ENCODE results near the gene LRP2BP. TPM values are rescaled to one million over a fixed set of nuclear protein-coding genes. Genes with fewer than 3 reads are reported as not detected.

LRP2BP gene
- total and polyA plus RNA-seq, 9 donors, result 0.77 to 5.9 (median 3.0) TPM

GRCh38 chr4:185435466-185435865 lies 39.7 kb upstream of the LRP2BP start:
- no peak for TF ChIP-seq POLR2A (IDR thresholded peaks at IDR 0.05)
- TF ChIP-seq EP300 (IDR thresholded peaks at IDR 0.05), result no peak
- TF ChIP-seq, protein P1, sequence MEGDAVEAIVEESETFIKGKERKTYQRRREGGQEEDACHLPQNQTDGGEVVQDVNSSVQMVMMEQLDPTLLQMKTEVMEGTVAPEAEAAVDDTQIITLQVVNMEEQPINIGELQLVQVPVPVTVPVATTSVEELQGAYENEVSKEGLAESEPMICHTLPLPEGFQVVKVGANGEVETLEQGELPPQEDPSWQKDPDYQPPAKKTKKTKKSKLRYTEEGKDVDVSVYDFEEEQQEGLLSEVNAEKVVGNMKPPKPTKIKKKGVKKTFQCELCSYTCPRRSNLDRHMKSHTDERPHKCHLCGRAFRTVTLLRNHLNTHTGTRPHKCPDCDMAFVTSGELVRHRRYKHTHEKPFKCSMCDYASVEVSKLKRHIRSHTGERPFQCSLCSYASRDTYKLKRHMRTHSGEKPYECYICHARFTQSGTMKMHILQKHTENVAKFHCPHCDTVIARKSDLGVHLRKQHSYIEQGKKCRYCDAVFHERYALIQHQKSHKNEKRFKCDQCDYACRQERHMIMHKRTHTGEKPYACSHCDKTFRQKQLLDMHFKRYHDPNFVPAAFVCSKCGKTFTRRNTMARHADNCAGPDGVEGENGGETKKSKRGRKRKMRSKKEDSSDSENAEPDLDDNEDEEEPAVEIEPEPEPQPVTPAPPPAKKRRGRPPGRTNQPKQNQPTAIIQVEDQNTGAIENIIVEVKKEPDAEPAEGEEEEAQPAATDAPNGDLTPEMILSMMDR (IDR thresholded peaks at IDR 0.05), result no peak
- intact Hi-C loops (cut with DNase I), result no loop called here
- H3K4me1 ChIP-seq (ENCODE audit: insufficient read depth), result no peaks in the 10 kb centered on the region
- no peaks in the 10 kb centered on the region for H3K9me3 ChIP-seq
- H3K27me3 ChIP-seq, result no peaks in the 10 kb centered on the region
- DNase-seq, result no peak
- H3K4me3 ChIP-seq, result no peak overlapping the region
- no peak overlapping the region for H3K27ac ChIP-seq
- no peaks in the 10 kb centered on the region for H3K36me3 ChIP-seq

GRCh38 chr4:185429660-185430059 lies 33.9 kb upstream of the LRP2BP start:
- Histone ChIP-seq H3K36me3 (no peaks in the 10 kb centered on the region), H3K4me1 (ENCODE audit: insufficient read depth) (peaks cover 2% of the 10 kb centered on the region), H3K4me3 (no peak overlapping the region), H3K27me3 (no peaks in the 10 kb centered on the region), H3K27ac (no peak overlapping the region), H3K9me3 (no peaks in the 10 kb centered on the region)
- no peak for DNase-seq
- intact Hi-C loops (cut with DNase I), result no loop called here
- TF ChIP-seq POLR2A (IDR thresholded peaks at IDR 0.05), result no peak
- no peak for TF ChIP-seq EP300 (IDR thresholded peaks at IDR 0.05)
- TF ChIP-seq, protein P1 (IDR thresholded peaks at IDR 0.05), result no peak
- 61 to 73% (median 73%) methylated on average over 5 of the region's 5 CpGs for WGBS, 3 donors

GRCh38 chr4:185426960-185427688 lies 31.4 kb upstream of the LRP2BP start:
- no peak for TF ChIP-seq EP300 (IDR thresholded peaks at IDR 0.05)
- TF ChIP-seq, protein P1 (IDR thresholded peaks at IDR 0.05), result no peak
- TF ChIP-seq POLR2A (IDR thresholded peaks at IDR 0.05), result no peak
- Histone ChIP-seq H3K36me3 (no peaks in the 10 kb centered on the region), H3K4me1 (ENCODE audit: insufficient read depth) (peaks cover 5% of the 10 kb centered on the region), H3K27me3 (no peaks in the 10 kb centered on the region), H3K27ac (no peak overlapping the region), H3K9me3 (no peaks in the 10 kb centered on the region), H3K4me3 (no peak overlapping the region)
- intact Hi-C loops (cut with DNase I), result no loop called here
- no peak for DNase-seq
- 87 to 90% (median 89%) methylated on average over 22 of the region's 22 CpGs for WGBS, 3 donors

- peak within 1 kb of the TSS; percentile 61 to 91 for H3K27ac ChIP-seq
- no peaks in the 10 kb centered on the region for H3K36me3 ChIP-seq
- 0% methylated on average over 60 to 66 of the region's 66 CpGs for WGBS, 3 donors
- intact Hi-C loops (cut with DNase I), result no loop called here
- DNase-seq, result peak; percentile 85 to 93 (median 91)
- no peaks in the 10 kb centered on the region for H3K9me3 ChIP-seq
- no peaks in the 10 kb centered on the region for H3K27me3 ChIP-seq
- H3K4me1 ChIP-seq (ENCODE audit: insufficient read depth), result peaks cover 8% of the 10 kb centered on the region
- peak within 1 kb of the TSS; percentile 71 for H3K4me3 ChIP-seq
- TF ChIP-seq, protein P1 (IDR thresholded peaks at IDR 0.05), result peak in 1 of 3 donors; percentile 36
- TF ChIP-seq POLR2A (IDR thresholded peaks at IDR 0.05) (peak; percentile 89), EP300 (IDR thresholded peaks at IDR 0.05) (peak; percentile 10)
Observed at GRCh38 chr4:185425647-185426352, 30.1 kb upstream of the LRP2BP start, which contains the start of gene UFSP2. Gene UFSP2 (minus strand): TSS chr4:185425964. CDS start chr4:185425868, 96 bp downstream.
